ENCODE measurements around the gene CDNF. TPM values are rescaled to one million over a fixed set of nuclear protein-coding genes. Genes with fewer than 3 reads are reported as not detected.

Gene CDNF
- total RNA-seq, 2 experiments from 2014 or later, result 0.63 to 0.75 TPM

DNA sequence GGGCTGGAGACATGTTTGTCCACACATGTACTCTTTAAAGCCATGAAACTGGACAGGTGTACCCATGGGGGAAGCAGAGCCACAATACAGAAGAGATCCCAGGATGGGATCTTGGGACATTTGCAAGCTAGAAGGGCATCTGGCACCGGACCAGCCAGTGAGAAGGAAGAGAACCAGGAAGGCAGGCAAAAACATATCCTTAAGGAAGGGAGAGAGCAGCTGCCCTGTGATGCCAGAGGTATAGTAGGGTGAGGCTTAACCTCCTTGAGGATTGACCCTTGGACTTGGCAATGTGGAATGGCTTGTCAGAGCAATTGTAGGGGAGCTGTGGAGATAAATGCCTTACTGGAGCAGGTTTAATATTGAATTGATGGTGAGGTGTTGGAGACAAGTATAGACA lies 23.0 kb upstream of the CDNF start:
- H3K36me3 Mint-ChIP-seq (ENCODE audit: low read depth), result peaks cover 50% of the 10 kb centered on the region
- no peak overlapping the region for H3K4me3 Mint-ChIP-seq
- POLR2A ChIA-PET, result interaction anchor here (0.7 kb wide), 1 partner anchor 22 kb away, joined by 3 read pairs; the partner anchor contains the start of genes HSPA14 and MSANTD7
- CTCF ChIA-PET, result no interaction called here
- H3K27me3 Mint-ChIP-seq, result no peaks in the 10 kb centered on the region
- no peaks in the 10 kb centered on the region for H3K9me3 Mint-ChIP-seq
- H3K27ac Mint-ChIP-seq, result no peak overlapping the region
- H3K4me1 Mint-ChIP-seq, result no peaks in the 10 kb centered on the region
- DNase-seq, result no peak

DNA sequence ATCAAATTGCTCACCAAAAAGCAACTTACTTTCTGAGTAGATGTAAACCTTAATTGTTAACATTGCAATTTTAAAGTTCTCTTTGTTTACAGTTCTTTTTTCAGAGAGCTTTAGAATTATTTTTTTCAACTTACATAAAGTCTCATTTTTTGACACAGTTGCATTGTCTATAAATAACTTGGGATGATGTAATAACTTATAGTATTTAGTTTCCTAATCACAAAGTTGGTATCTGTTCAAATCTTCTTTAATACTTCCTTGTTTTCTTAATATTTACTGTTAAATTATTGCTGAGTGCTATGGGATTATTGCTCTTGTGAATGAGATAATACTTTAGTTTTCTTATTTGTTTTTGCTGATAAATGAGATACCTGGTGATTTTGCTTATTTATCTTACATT lies 21.9 kb upstream of the CDNF start:
- Mint-ChIP-seq H3K4me1 (no peaks in the 10 kb centered on the region), H3K9me3 (no peaks in the 10 kb centered on the region), H3K27ac (no peak overlapping the region), H3K36me3 (ENCODE audit: low read depth) (peaks cover 49% of the 10 kb centered on the region), H3K4me3 (no peak overlapping the region), H3K27me3 (no peaks in the 10 kb centered on the region)
- DNase-seq, result no peak
- CTCF ChIA-PET, result no interaction called here
- POLR2A ChIA-PET, result interaction anchor here (1.2 kb wide), 1 partner anchor 22 kb away, joined by 5 read pairs; the partner anchor contains the start of genes CDNF, HSPA14 and MSANTD7

DNA sequence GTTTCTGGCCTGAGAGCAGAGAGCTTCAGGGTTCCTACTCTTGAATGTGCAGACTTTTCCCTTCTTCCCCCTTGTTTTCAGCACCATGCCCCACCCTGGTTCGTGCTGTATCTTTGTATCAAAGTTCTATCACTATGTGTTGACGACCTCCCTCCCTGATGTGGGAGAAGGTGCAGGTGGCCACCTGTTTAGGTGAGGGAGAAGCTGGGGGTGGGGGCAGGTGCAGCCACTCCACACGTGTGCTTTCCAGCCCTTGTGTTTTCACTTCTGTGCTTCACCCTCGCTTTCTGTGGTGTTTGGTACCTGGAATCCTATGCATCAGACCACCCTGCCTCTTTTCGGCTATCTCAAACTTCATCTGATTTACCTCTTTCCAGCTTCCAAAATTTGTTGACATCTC lies 21.2 kb upstream of the CDNF start:
- Mint-ChIP-seq H3K27ac (no peak overlapping the region), H3K36me3 (ENCODE audit: low read depth) (peaks cover 51% of the 10 kb centered on the region), H3K27me3 (no peaks in the 10 kb centered on the region), H3K9me3 (no peaks in the 10 kb centered on the region), H3K4me1 (no peaks in the 10 kb centered on the region), H3K4me3 (no peak overlapping the region)
- CTCF ChIA-PET, result interaction anchor here (0.6 kb wide), 1 partner anchor 1832 kb away, joined by 3 read pairs; no protein-coding TSS in a partner anchor
- DNase-seq, result no peak
- POLR2A ChIA-PET, result interaction anchor here (1.2 kb wide), 1 partner anchor 21 kb away, joined by 5 read pairs; the partner anchor contains the start of genes CDNF, HSPA14 and MSANTD7

DNA sequence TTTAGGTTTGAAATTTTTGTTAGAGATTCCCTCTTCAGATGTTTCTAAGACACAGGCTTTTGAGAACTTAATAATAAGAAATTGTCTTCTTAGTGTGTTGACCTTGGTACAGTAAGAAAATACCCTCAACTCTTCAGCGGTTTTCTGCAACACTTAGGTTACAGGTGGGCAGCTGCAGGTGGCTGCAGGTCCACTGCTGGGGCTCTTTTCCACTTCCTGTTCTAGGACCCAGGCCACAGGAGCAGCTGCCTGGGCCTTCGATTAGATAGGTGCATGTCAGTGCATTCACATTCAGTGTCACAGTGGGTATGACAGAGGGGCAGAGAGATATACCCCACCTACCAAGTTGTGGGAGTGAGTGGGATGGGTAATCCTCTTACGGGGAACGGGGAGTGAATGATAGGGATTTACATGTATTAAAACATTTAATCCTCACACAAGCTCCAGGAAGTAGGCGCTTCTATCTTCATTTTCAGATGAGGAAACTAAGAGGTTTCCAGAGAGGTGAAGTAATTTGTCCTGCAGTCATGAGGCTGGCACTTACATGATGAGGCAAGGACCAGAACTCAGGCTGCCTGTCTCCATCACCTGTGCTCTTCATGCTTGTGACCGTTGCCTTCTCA lies 20.6 kb upstream of the CDNF start:
- POLR2A ChIA-PET, result interaction anchor here (1.2 kb wide), 1 partner anchor 21 kb away, joined by 5 read pairs; the partner anchor contains the start of genes CDNF, HSPA14 and MSANTD7
- no peaks in the 10 kb centered on the region for H3K4me1 Mint-ChIP-seq
- CTCF ChIA-PET, result no interaction called here
- DNase-seq, result no peak
- no peaks in the 10 kb centered on the region for H3K27me3 Mint-ChIP-seq
- H3K4me3 Mint-ChIP-seq, result no peak overlapping the region
- H3K9me3 Mint-ChIP-seq, result no peaks in the 10 kb centered on the region
- H3K27ac Mint-ChIP-seq, result no peak overlapping the region
- H3K36me3 Mint-ChIP-seq (ENCODE audit: low read depth), result peaks cover 50% of the 10 kb centered on the region

DNA sequence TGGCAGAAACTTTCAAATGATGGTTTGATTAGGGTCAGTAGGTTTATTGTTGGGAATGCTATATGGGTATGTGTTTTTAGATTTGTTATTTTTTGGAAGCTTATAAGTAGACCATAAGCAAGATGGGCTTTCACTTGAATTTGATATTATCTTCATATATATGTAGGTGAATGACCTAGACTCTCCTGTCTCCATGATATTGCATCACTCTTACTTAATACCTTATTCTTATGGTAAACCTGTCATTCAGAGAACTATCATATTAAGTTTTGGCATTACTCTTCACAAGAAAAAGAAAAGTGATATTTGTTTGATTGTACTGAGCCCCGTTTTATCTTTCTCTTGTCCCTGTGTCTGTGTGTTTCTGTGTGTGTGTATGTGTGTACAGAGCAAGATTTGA lies 17.6 kb upstream of the CDNF start:
- no peak overlapping the region for H3K4me3 Mint-ChIP-seq
- ChIA-PET POLR2A (interaction anchor here (1.0 kb wide), 1 partner anchor 23 kb away, joined by 3 read pairs; the partner anchor contains the start of gene SUV39H2), CTCF (no interaction called here)
- H3K27ac Mint-ChIP-seq, result no peak overlapping the region
- H3K36me3 Mint-ChIP-seq (ENCODE audit: low read depth), result peaks cover 43% of the 10 kb centered on the region
- no peaks in the 10 kb centered on the region for H3K27me3 Mint-ChIP-seq
- no peaks in the 10 kb centered on the region for H3K4me1 Mint-ChIP-seq
- no peaks in the 10 kb centered on the region for H3K9me3 Mint-ChIP-seq
- DNase-seq, result no peak

DNA sequence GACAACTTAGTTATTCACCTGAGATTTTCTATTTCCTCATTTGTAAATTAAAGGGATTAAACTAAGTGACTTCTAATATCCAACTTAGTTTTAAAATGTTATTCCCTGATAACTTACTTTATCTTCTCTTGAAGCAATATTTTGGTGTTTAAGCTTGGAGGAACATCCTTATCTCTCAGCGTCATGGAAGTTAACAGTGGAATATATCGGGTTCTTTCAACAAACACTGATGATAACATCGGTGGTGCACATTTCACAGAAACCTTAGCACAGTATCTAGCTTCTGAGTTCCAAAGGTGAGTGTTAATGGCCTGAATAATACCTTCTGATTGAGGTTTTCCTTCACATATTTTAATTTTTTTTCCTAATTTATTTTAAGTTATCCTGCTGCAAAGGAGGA lies 14.4 kb upstream of the CDNF start:
- Mint-ChIP-seq H3K4me1 (no peaks in the 10 kb centered on the region), H3K9me3 (no peaks in the 10 kb centered on the region), H3K27me3 (no peaks in the 10 kb centered on the region), H3K27ac (no peak overlapping the region), H3K4me3 (no peak overlapping the region), H3K36me3 (ENCODE audit: low read depth) (peaks cover 36% of the 10 kb centered on the region)
- ChIA-PET POLR2A (no interaction called here), CTCF (interaction anchor here (1.4 kb wide), 1 partner anchor 26 kb away, joined by 4 read pairs; the partner anchor contains the start of gene SUV39H2)
- no peak for DNase-seq

DNA sequence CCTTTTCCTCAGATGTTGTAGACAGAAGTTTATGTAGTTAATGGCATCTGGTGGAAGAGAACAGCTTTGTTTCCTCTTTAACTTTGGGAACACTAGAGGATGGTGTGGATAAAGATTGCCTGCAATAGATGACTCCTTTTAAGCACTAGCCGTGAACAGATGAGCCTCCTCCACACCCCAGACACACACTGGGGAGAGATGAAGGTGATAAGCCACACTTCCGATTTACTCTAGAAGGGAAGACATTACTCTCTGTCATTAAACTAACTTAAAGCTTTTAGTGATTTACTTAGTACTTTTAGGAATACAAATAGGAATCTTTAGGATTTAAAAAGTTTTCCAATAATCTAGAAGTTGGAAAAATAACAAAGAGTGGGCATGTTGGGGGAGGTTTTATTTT lies 7.1 kb upstream of the CDNF start:
- Mint-ChIP-seq H3K9me3 (no peaks in the 10 kb centered on the region), H3K27ac (no peak overlapping the region), H3K36me3 (ENCODE audit: low read depth) (peaks cover 60% of the 10 kb centered on the region), H3K4me1 (peaks cover 11% of the 10 kb centered on the region), H3K27me3 (no peaks in the 10 kb centered on the region), H3K4me3 (no peak overlapping the region)
- ChIA-PET POLR2A (no interaction called here), CTCF (no interaction called here)
- DNase-seq, result no peak

DNA sequence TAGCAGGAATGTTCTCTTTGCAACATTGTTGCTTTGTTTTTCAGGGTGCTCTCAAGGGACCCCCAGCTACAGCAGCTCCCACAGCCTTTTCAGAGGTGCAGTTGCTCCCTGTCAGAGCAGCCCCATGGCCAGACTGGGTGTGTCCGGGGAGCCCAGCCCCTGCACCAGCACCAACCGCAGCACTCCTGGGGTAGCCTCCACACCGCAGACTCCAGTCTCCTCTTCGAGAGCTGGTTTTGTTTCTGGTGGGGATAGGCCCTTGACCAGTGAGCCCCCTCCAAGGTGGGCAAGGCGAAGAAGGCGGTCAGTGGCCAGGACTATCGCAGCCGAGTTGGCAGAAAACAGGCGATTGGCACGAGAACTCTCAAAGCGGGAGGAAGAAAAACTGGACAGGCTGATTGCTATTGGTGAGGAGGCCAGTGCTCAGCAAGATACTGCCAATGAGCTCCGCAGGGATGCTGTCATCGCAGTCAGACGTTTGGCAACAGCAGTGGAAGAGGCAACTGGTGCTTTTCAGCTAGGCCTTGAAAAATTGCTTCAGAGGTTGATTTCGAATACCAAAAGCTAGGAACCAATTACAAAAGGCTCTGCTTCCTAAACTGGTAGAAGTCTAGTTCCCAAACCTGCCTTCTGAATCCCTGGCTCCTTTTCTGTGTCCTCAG lies 5.6 kb upstream of the CDNF start:
- no peak overlapping the region for H3K27ac Mint-ChIP-seq
- no peak overlapping the region for H3K4me3 Mint-ChIP-seq
- peaks cover 19% of the 10 kb centered on the region for H3K4me1 Mint-ChIP-seq
- H3K9me3 Mint-ChIP-seq, result no peaks in the 10 kb centered on the region
- ChIA-PET POLR2A (no interaction called here), CTCF (interaction anchor here (0.5 kb wide), 1 partner anchor 85 kb away, joined by 3 read pairs; no protein-coding TSS in a partner anchor)
- DNase-seq, result no peak
- H3K36me3 Mint-ChIP-seq (ENCODE audit: low read depth), result peaks cover 54% of the 10 kb centered on the region
- no peaks in the 10 kb centered on the region for H3K27me3 Mint-ChIP-seq

DNA sequence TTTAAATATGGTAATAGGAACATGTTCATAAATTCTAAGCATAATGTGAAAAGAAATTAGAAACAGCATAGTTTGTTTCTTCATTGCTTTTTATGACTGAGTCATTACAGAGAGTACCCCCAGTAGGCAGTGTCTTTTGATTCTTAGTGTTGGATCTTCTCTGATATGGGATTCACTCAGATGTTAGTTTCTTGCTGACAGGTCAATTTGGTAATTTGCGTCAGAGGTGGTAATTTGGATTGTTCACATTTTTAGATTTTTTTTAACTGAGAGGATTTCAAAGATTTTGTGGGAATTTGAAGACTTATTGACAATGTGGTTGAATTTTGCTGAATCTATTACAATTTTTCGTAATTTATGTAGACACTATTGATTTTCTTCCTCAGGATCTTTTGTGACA lies 2.3 kb upstream of the CDNF start:
- POLR2A ChIA-PET, result no interaction called here
- Mint-ChIP-seq H3K27me3 (no peaks in the 10 kb centered on the region), H3K36me3 (ENCODE audit: low read depth) (peaks cover 46% of the 10 kb centered on the region), H3K9me3 (no peaks in the 10 kb centered on the region), H3K4me1 (peaks cover 28% of the 10 kb centered on the region), H3K4me3 (peak overlapping the region; percentile 21), H3K27ac (peak overlapping the region; percentile 32)
- no peak for DNase-seq
- CTCF ChIA-PET, result no interaction called here

DNA sequence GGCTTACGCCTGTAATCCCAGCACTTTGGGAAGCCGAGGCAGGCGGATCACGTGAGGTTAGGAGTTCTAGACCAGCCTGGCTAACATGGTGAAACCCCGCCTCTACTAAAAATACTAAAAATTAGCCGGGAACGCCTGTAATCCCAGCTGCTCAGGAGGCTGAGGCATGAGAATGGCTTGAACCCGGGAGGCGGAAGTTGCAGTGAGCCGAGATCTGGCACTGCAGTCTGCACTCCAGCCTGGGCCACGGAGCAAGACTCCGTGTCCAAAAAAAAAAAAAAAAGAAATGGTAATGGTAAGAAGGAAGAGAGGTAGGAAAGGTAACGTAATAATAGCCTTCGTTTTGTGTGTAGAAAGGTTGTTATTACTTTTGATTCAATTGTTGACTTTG lies 1.5 kb upstream of the CDNF start:
- peaks cover 37% of the 10 kb centered on the region for H3K36me3 Mint-ChIP-seq (ENCODE audit: low read depth)
- POLR2A ChIA-PET, result interaction anchor here (0.6 to 3.5 kb wide), 15 partner anchors 9 to 654 kb away, joined by 3 to 53 read pairs (median 11); partner anchors contain the start of genes DCLRE1C and SUV39H2
- peak; percentile 26 for DNase-seq
- peaks cover 24% of the 10 kb centered on the region for H3K4me1 Mint-ChIP-seq
- peak overlapping the region; percentile 82 for H3K27ac Mint-ChIP-seq
- no peaks in the 10 kb centered on the region for H3K27me3 Mint-ChIP-seq
- peak overlapping the region; percentile 88 for H3K4me3 Mint-ChIP-seq
- CTCF ChIA-PET, result interaction anchor here (1.4 to 2.3 kb wide), 2 partner anchors 120 to 340 kb away, joined by 3 to 11 read pairs; partner anchors contain the start of gene MEIG1
- H3K9me3 Mint-ChIP-seq, result no peaks in the 10 kb centered on the region

DNA sequence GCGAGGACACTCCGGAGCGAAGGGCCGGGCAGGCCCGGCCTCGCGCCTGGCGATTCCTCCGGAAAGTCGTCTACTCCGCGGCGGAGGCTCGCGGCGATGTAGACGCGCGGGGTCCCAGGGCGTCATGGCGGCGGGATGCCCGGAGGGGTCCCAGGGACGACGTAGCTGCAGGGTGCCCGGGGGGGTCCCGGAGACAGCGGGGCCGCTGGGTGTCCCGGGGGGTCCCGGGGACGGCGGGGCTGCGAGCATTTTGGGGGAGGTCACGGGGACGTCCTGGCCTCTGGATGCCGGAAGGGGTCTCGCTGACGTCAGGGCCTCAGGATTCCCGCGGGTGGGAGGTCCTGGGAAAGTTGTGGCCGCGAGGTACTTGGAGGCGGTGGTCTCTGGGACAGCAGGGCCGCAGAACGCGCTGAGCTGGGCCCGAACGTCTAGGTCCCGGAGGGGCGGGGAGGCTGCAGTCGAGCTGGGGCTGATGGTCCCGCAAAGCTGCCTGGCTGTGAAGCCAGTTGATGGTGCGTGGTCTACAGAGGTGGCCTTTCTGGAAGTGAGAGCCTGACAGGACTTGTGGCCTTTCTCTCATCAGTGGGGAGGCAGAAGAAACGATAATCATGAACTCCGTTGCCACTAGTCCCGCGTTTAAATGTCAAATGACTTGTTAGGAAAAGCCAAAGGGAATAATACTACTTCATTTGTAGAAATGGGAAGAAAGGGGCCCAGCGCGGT lies 906 bp upstream of the CDNF start:
- ChIA-PET POLR2A (interaction anchor here (0.6 to 3.5 kb wide), 32 partner anchors 9 to 1598 kb away, joined by 3 to 53 read pairs (median 6); partner anchors contain the start of genes DCLRE1C, MEIG1, NMT2 and PTER), CTCF (interaction anchor here (1.0 to 3.1 kb wide), 15 partner anchors 8 to 340 kb away, joined by 3 to 24 read pairs (median 4); partner anchors contain the start of genes DCLRE1C, MEIG1 and SUV39H2)
- Mint-ChIP-seq H3K36me3 (ENCODE audit: low read depth) (peaks cover 34% of the 10 kb centered on the region), H3K27me3 (no peaks in the 10 kb centered on the region), H3K9me3 (no peaks in the 10 kb centered on the region), H3K4me3 (peak overlapping the region; percentile 88), H3K4me1 (peaks cover 24% of the 10 kb centered on the region), H3K27ac (peak overlapping the region; percentile 82)
- DNase-seq, result peak; percentile 35

DNA sequence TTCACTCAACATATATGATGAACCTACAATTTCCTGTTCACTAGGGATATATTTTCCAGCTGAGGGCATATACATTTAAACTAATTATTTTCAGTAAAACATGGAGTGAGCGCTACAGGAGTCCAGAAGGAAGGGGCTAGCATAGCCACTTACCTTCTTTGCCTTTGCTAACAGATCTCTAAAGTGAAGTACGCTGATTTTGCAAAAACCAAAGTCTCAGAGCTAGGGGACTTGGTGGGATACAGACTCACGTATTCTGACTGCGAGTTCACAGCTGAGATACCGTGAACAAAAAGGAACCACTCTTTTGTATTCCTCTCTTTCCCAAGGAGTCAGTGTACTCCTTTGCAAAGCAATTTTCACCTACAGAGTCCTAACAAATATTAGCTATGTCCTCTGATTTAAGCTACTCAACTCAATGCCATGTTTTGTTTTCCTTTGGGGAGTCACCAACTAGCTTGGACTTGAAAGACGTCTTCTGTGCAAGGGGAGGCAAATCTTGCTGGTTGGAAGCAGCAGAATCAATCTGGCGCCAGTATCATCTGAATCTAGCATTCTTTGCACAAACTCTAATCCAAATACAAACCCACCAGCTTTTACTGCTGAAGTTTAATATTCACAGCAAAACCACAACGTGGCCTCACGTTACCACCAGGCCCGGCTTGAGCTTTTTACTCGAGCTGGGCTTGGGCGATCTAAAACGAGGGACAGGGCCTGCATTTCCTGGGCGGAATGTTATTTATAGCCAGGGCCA lies 657 bp downstream of the CDNF start:
- H3K4me3 Mint-ChIP-seq, result peak overlapping the region; percentile 88
- POLR2A ChIA-PET, result interaction anchor here (0.6 to 3.5 kb wide), 33 partner anchors 10 to 1600 kb away, joined by 3 to 53 read pairs (median 7); partner anchors contain the start of genes DCLRE1C, MEIG1, NMT2 and PTER
- peaks cover 23% of the 10 kb centered on the region for H3K36me3 Mint-ChIP-seq (ENCODE audit: low read depth)
- no peaks in the 10 kb centered on the region for H3K9me3 Mint-ChIP-seq
- CTCF ChIA-PET, result interaction anchor here (0.9 to 3.1 kb wide), 22 partner anchors 10 to 349 kb away, joined by 3 to 24 read pairs (median 4); partner anchors contain the start of genes DCLRE1C and SUV39H2
- peaks cover 24% of the 10 kb centered on the region for H3K4me1 Mint-ChIP-seq
- no peak for DNase-seq
- peak overlapping the region; percentile 82 for H3K27ac Mint-ChIP-seq
- H3K27me3 Mint-ChIP-seq, result no peaks in the 10 kb centered on the region

Data from activated CD4-positive, alpha-beta memory T cell treated with anti-CD3 and anti-CD28 coated beads, Interleukin-2, amount 10 ng/mL, durations not matched to agents 7 days and 5 days (primary cell).